Fibroblast of mammary gland (primary cell): ENCODE measurements around the gene CCDC78.

Experiments
- DNase-seq: peaks from one replicate; pipeline ENCODE4 v3.0.0-alpha.2; 2010; ENCODE audit warnings: low read depth
- H3K4me3 ChIP-seq: 2 replicates; pipeline ENCODE4 v1.5.1; 2011; ENCODE audit warnings: low read depth, mild to moderate bottlenecking, low read length, moderate library complexity; ENCODE audit not compliant: control insufficient read depth
- CTCF ChIP-seq: conservative IDR thresholded peaks from 2 replicates; pipeline ENCODE4 v1.5.1; 2011; ENCODE audit warnings: low read depth, low read length, inconsistent platforms; ENCODE audit not compliant: control insufficient read depth, insufficient read depth

Gene CCDC78

GRCh38 chr16:708019-708418, 18.2 kb downstream of the CCDC78 start:
- TF ChIP-seq CTCF: no peak
- no peak overlapping the region for H3K4me3 ChIP-seq
- DNase-seq: no peak

- no peak overlapping the region for H3K4me3 ChIP-seq
- no peak for DNase-seq
These were observed 19.1 kb downstream of the CCDC78 start for GRCh38 chr16:707062-707538.

GRCh38 chr16:706189-707061, 19.8 kb downstream of the CCDC78 start:
- no peak overlapping the region for H3K4me3 ChIP-seq
- no peak for TF ChIP-seq CTCF
- DNase-seq: no peak

More at GRCh38 chr16:707062-707538, 19.1 kb downstream of the CCDC78 start:
- TF ChIP-seq CTCF: no peak

GRCh38 chr16:705431-706188, 20.6 kb downstream of the CCDC78 start, which contains the start of gene FBXL16:
FBXL16 (minus strand) TSS chr16:705801; CDS start chr16:697405, 8,396 bp downstream.
- DNase-seq: no peak
- TF ChIP-seq CTCF: no peak
- no peak within 1 kb of the TSS for H3K4me3 ChIP-seq

GRCh38 chr16:704552-705380, 21.5 kb downstream of the CCDC78 start:
- no peak for DNase-seq
- no peak for TF ChIP-seq CTCF
- no peak overlapping the region for H3K4me3 ChIP-seq

- DNase-seq: no peak
- H3K4me3 ChIP-seq: no peak overlapping the region
- no peak for TF ChIP-seq CTCF
These were observed 22.2 kb downstream of the CCDC78 start for GRCh38 chr16:704047-704446.
